ENCODE results near the gene CTXND1. TPM values are rescaled to one million over a fixed set of nuclear protein-coding genes. Genes with fewer than 3 reads are reported as not detected.

CTXND1 gene
- total RNA-seq, 1 donor from 2014 or later = not detected

- TF ChIP-seq, protein P1, sequence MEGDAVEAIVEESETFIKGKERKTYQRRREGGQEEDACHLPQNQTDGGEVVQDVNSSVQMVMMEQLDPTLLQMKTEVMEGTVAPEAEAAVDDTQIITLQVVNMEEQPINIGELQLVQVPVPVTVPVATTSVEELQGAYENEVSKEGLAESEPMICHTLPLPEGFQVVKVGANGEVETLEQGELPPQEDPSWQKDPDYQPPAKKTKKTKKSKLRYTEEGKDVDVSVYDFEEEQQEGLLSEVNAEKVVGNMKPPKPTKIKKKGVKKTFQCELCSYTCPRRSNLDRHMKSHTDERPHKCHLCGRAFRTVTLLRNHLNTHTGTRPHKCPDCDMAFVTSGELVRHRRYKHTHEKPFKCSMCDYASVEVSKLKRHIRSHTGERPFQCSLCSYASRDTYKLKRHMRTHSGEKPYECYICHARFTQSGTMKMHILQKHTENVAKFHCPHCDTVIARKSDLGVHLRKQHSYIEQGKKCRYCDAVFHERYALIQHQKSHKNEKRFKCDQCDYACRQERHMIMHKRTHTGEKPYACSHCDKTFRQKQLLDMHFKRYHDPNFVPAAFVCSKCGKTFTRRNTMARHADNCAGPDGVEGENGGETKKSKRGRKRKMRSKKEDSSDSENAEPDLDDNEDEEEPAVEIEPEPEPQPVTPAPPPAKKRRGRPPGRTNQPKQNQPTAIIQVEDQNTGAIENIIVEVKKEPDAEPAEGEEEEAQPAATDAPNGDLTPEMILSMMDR (IDR thresholded peaks at IDR 0.05; ENCODE audit: insufficient read depth, low read length, severe bottlenecking) = no peak
- Histone ChIP-seq H3K4me3 (ENCODE audit: low read depth, low read length) (no peak overlapping the region), H3K36me3 (ENCODE audit: control insufficient read depth, insufficient read depth, low read length) (no peaks in the 10 kb centered on the region), H3K27me3 (ENCODE audit: control insufficient read depth, insufficient read depth, low read length) (no peaks in the 10 kb centered on the region)
- FAIRE-seq (no peak), DNase-seq (ENCODE audit: low read depth) (peak; percentile 78)
Measured at GRCh38 chr15:80168421-80168820, 83.6 kb downstream of the CTXND1 start.

DNA sequence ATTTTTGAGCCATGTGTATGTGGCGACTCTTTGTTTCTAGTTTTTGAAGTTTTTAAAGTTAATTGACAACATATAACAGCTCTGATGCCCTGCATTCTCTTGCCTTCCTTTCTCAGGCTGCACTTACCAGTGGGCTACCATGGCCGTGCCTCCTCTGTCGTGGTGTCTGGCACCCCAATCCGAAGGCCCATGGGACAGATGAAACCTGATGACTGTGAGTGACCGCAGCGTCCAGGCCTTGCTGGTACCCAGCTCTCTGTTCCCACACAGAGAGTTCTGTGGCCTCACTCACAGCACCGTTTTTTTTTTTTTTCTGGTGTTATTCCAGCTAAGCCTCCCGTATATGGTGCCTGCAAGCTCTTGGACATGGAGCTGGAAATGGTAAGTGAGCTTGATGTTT is 84.1 kb downstream of the CTXND1 start:
- DNase-seq (ENCODE audit: low read depth) = no peak
- Histone ChIP-seq H3K36me3 (ENCODE audit: control insufficient read depth, insufficient read depth, low read length) (no peaks in the 10 kb centered on the region), H3K27me3 (ENCODE audit: control insufficient read depth, insufficient read depth, low read length) (no peaks in the 10 kb centered on the region), H3K4me3 (ENCODE audit: low read depth, low read length) (no peak overlapping the region)
- TF ChIP-seq, protein P1 (IDR thresholded peaks at IDR 0.05; ENCODE audit: insufficient read depth, low read length, severe bottlenecking) = no peak
- FAIRE-seq = no peak

- no peak for DNase-seq (ENCODE audit: low read depth)
- TF ChIP-seq, protein P1 (IDR thresholded peaks at IDR 0.05; ENCODE audit: insufficient read depth, low read length, severe bottlenecking) = no peak
- Histone ChIP-seq H3K36me3 (ENCODE audit: control insufficient read depth, insufficient read depth, low read length) (peaks cover 7% of the 10 kb centered on the region), H3K4me3 (ENCODE audit: low read depth, low read length) (no peak overlapping the region), H3K27me3 (ENCODE audit: control insufficient read depth, insufficient read depth, low read length) (no peaks in the 10 kb centered on the region)
- no peak for FAIRE-seq
Measured at GRCh38 chr15:80163897-80164296, 88.1 kb downstream of the CTXND1 start.

DNA sequence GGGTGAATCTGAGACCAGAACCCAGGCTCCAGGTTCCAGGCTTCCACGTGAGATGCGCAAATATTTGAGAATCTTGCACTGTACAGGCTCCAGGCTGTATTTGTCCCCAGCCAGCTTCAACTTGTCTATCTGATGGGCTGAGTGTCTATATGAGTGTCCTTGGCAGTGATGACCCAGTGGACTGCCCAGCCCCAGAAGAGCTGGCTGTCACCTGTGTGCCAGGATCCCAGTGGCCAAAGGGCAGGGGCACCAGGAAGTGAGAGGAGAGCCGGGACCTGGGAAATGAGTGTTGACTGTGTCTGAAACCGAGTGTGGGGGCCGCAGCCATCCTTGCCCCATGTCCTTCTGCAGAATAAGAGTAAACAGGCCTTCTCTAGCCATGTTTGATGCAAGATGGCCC is 88.8 kb downstream of the CTXND1 start:
- H3K27me3 ChIP-seq (ENCODE audit: control insufficient read depth, insufficient read depth, low read length) = no peaks in the 10 kb centered on the region
- DNase-seq (ENCODE audit: low read depth) (no peak), FAIRE-seq (no peak)
- TF ChIP-seq, protein P1 (IDR thresholded peaks at IDR 0.05; ENCODE audit: insufficient read depth, low read length, severe bottlenecking) = no peak
- H3K4me3 ChIP-seq (ENCODE audit: low read depth, low read length) = no peak overlapping the region
- peaks cover 7% of the 10 kb centered on the region for H3K36me3 ChIP-seq (ENCODE audit: control insufficient read depth, insufficient read depth, low read length)

GRCh38 chr15:80162059-80162554 is 89.9 kb downstream of the CTXND1 start:
- DNase-seq (ENCODE audit: low read depth) (no peak), FAIRE-seq (no peak)
- TF ChIP-seq, protein P1 (IDR thresholded peaks at IDR 0.05; ENCODE audit: insufficient read depth, low read length, severe bottlenecking) = no peak
- Histone ChIP-seq H3K36me3 (ENCODE audit: control insufficient read depth, insufficient read depth, low read length) (peaks cover 7% of the 10 kb centered on the region), H3K4me3 (ENCODE audit: low read depth, low read length) (no peak overlapping the region), H3K27me3 (ENCODE audit: control insufficient read depth, insufficient read depth, low read length) (no peaks in the 10 kb centered on the region)

- no peak for FAIRE-seq
- TF ChIP-seq, protein P1 (IDR thresholded peaks at IDR 0.05; ENCODE audit: insufficient read depth, low read length, severe bottlenecking) = no peak
- no peak for DNase-seq (ENCODE audit: low read depth)
- peaks cover 7% of the 10 kb centered on the region for H3K36me3 ChIP-seq (ENCODE audit: control insufficient read depth, insufficient read depth, low read length)
- H3K4me3 ChIP-seq (ENCODE audit: low read depth, low read length) = no peak overlapping the region
- H3K27me3 ChIP-seq (ENCODE audit: control insufficient read depth, insufficient read depth, low read length) = no peaks in the 10 kb centered on the region
Measured at GRCh38 chr15:80161468-80162016, 90.5 kb downstream of the CTXND1 start.

Data from bronchial epithelial cell (primary cell).